Measurements from ENCODE around the gene ZBTB45.
"Not testable (repeated sequence)": the region's sequence is repeated elsewhere in the genome, so short reads cannot be mapped to it uniquely, and the experiment has no call there.

The ZBTB45 gene

GRCh38 chr19:58491393-58491792 lies 28.2 kb downstream of the ZBTB45 start:
- DNase-seq (ENCODE audit: low read depth, low spot score), result no peak
- no peaks in the 10 kb centered on the region for H3K36me3 ChIP-seq (ENCODE audit: insufficient read depth, low read length)
- TF ChIP-seq FOXP2 (optimal IDR thresholded peaks at IDR 0.05; ENCODE audit: control extremely low read depth, extremely low read length, insufficient read depth) (no peak), EZH2 (IDR thresholded peaks at IDR 0.05) (no peak), POLR2AphosphoS5 (IDR thresholded peaks at IDR 0.05; ENCODE audit: borderline replicate concordance, low read depth, low read length) (no peak)
- no peak overlapping the region for H3K4me3 ChIP-seq
- no peak overlapping the region for H3K27ac ChIP-seq
- H3K9me3 ChIP-seq (ENCODE audit: low read depth, low read length), result no peaks in the 10 kb centered on the region
- no peak overlapping the region for H3K9ac ChIP-seq (ENCODE audit: insufficient read length)

GRCh38 chr19:58484349-58484748 lies 35.3 kb downstream of the ZBTB45 start:
- H3K36me3 ChIP-seq (ENCODE audit: insufficient read depth, low read length); H3K27ac ChIP-seq; H3K9ac ChIP-seq (ENCODE audit: insufficient read length); H3K4me3 ChIP-seq; DNase-seq (ENCODE audit: low read depth, low spot score); H3K9me3 ChIP-seq (ENCODE audit: low read depth, low read length): not testable (repeated sequence)

- no peak overlapping the region for H3K9ac ChIP-seq (ENCODE audit: insufficient read length)
- TF ChIP-seq EZH2 (IDR thresholded peaks at IDR 0.05) (no peak), FOXP2 (optimal IDR thresholded peaks at IDR 0.05; ENCODE audit: control extremely low read depth, extremely low read length, insufficient read depth) (no peak), POLR2AphosphoS5 (IDR thresholded peaks at IDR 0.05; ENCODE audit: borderline replicate concordance, low read depth, low read length) (no peak)
- H3K9me3 ChIP-seq (ENCODE audit: low read depth, low read length), result no peaks in the 10 kb centered on the region
- DNase-seq (ENCODE audit: low read depth, low spot score), result no peak
- H3K27ac ChIP-seq, result 0 out of 2 replicates have a peak overlapping the region, but pooled peaks have one; percentile 31
- no peak overlapping the region for H3K4me3 ChIP-seq
- no peaks in the 10 kb centered on the region for H3K36me3 ChIP-seq (ENCODE audit: insufficient read depth, low read length)
Observed at GRCh38 chr19:58483776-58484175, 35.8 kb downstream of the ZBTB45 start.

GRCh38 chr19:58482372-58482771 lies 37.2 kb downstream of the ZBTB45 start:
- no peak for TF ChIP-seq EZH2 (IDR thresholded peaks at IDR 0.05)
- no peak for TF ChIP-seq POLR2AphosphoS5 (IDR thresholded peaks at IDR 0.05; ENCODE audit: borderline replicate concordance, low read depth, low read length)
- no peak for TF ChIP-seq FOXP2 (optimal IDR thresholded peaks at IDR 0.05; ENCODE audit: control extremely low read depth, extremely low read length, insufficient read depth)
- Histone ChIP-seq H3K9ac (ENCODE audit: insufficient read length) (no peak overlapping the region), H3K36me3 (ENCODE audit: insufficient read depth, low read length) (no peaks in the 10 kb centered on the region), H3K9me3 (ENCODE audit: low read depth, low read length) (no peaks in the 10 kb centered on the region), H3K27ac (no peak overlapping the region), H3K4me3 (no peak overlapping the region)
- DNase-seq (ENCODE audit: low read depth, low spot score), result no peak

GRCh38 chr19:58480831-58481230 lies 38.8 kb downstream of the ZBTB45 start:
- no peak overlapping the region for H3K9ac ChIP-seq (ENCODE audit: insufficient read length)
- H3K36me3 ChIP-seq (ENCODE audit: insufficient read depth, low read length), result no peaks in the 10 kb centered on the region
- H3K27ac ChIP-seq, result no peak overlapping the region
- H3K9me3 ChIP-seq (ENCODE audit: low read depth, low read length), result no peaks in the 10 kb centered on the region
- DNase-seq (ENCODE audit: low read depth, low spot score), result no peak
- TF ChIP-seq EZH2 (IDR thresholded peaks at IDR 0.05) (no peak), FOXP2 (optimal IDR thresholded peaks at IDR 0.05; ENCODE audit: control extremely low read depth, extremely low read length, insufficient read depth) (no peak), POLR2AphosphoS5 (IDR thresholded peaks at IDR 0.05; ENCODE audit: borderline replicate concordance, low read depth, low read length) (no peak)
- no peak overlapping the region for H3K4me3 ChIP-seq

GRCh38 chr19:58480481-58480830 lies 39.2 kb downstream of the ZBTB45 start:
- Histone ChIP-seq H3K9me3 (ENCODE audit: low read depth, low read length) (no peaks in the 10 kb centered on the region), H3K27ac (no peak overlapping the region), H3K36me3 (ENCODE audit: insufficient read depth, low read length) (no peaks in the 10 kb centered on the region), H3K4me3 (no peak overlapping the region), H3K9ac (ENCODE audit: insufficient read length) (no peak overlapping the region)
- TF ChIP-seq FOXP2 (optimal IDR thresholded peaks at IDR 0.05; ENCODE audit: control extremely low read depth, extremely low read length, insufficient read depth), result no peak
- TF ChIP-seq POLR2AphosphoS5 (IDR thresholded peaks at IDR 0.05; ENCODE audit: borderline replicate concordance, low read depth, low read length), result no peak
- no peak for TF ChIP-seq EZH2 (IDR thresholded peaks at IDR 0.05)
- no peak for DNase-seq (ENCODE audit: low read depth, low spot score)

- Histone ChIP-seq H3K9me3 (ENCODE audit: low read depth, low read length) (no peaks in the 10 kb centered on the region), H3K27ac (no peak overlapping the region), H3K36me3 (ENCODE audit: insufficient read depth, low read length) (no peaks in the 10 kb centered on the region), H3K9ac (ENCODE audit: insufficient read length) (no peak overlapping the region), H3K4me3 (no peak overlapping the region)
- no peak for DNase-seq (ENCODE audit: low read depth, low spot score)
- TF ChIP-seq EZH2 (IDR thresholded peaks at IDR 0.05) (no peak), FOXP2 (optimal IDR thresholded peaks at IDR 0.05; ENCODE audit: control extremely low read depth, extremely low read length, insufficient read depth) (no peak), POLR2AphosphoS5 (IDR thresholded peaks at IDR 0.05; ENCODE audit: borderline replicate concordance, low read depth, low read length) (no peak)
Observed at GRCh38 chr19:58479736-58480480, 39.7 kb downstream of the ZBTB45 start.

- Histone ChIP-seq H3K9me3 (ENCODE audit: low read depth, low read length) (no peaks in the 10 kb centered on the region), H3K27ac (no peak overlapping the region), H3K9ac (ENCODE audit: insufficient read length) (no peak overlapping the region), H3K4me3 (no peak overlapping the region), H3K36me3 (ENCODE audit: insufficient read depth, low read length) (no peaks in the 10 kb centered on the region)
- TF ChIP-seq POLR2AphosphoS5 (IDR thresholded peaks at IDR 0.05; ENCODE audit: borderline replicate concordance, low read depth, low read length) (no peak), EZH2 (IDR thresholded peaks at IDR 0.05) (no peak), FOXP2 (optimal IDR thresholded peaks at IDR 0.05; ENCODE audit: control extremely low read depth, extremely low read length, insufficient read depth) (no peak)
- DNase-seq (ENCODE audit: low read depth, low spot score), result no peak
Observed at GRCh38 chr19:58479303-58479702, 40.3 kb downstream of the ZBTB45 start.

- Histone ChIP-seq H3K9me3 (ENCODE audit: low read depth, low read length) (no peaks in the 10 kb centered on the region), H3K4me3 (no peak overlapping the region), H3K27ac (no peak overlapping the region), H3K9ac (ENCODE audit: insufficient read length) (no peak overlapping the region), H3K36me3 (ENCODE audit: insufficient read depth, low read length) (no peaks in the 10 kb centered on the region)
- DNase-seq (ENCODE audit: low read depth, low spot score), result no peak
- TF ChIP-seq POLR2AphosphoS5 (IDR thresholded peaks at IDR 0.05; ENCODE audit: borderline replicate concordance, low read depth, low read length) (peak; percentile 34; the same call in 1 of the 2 replicates), FOXP2 (optimal IDR thresholded peaks at IDR 0.05; ENCODE audit: control extremely low read depth, extremely low read length, insufficient read depth) (no peak), EZH2 (IDR thresholded peaks at IDR 0.05) (no peak)
Observed at GRCh38 chr19:58477871-58478270, 41.7 kb downstream of the ZBTB45 start.

All from SK-N-MC (cell line).